ENCODE data around the gene FRZB.

Gene FRZB

DNA sequence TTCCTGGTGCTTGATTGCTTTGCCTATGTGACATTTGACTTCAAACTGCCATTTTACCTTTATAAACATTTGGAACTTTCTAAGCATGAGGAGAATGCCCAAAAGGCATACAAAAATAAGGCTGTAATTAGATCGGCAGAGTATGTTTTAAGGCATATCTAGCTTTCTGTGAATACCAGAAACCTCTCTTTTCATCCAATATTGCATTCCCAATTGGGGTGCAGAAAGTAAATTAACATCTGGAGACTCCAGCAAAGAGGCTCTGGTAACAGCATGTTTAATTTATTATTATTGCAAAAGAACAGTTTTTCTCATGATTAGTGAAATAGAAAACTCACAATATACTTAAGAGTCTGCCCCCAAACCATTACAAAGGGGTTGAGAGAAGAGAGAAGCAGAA is 32.1 kb downstream of the FRZB start:
- DNase-seq (ENCODE audit: low spot score), result no peak

DNA sequence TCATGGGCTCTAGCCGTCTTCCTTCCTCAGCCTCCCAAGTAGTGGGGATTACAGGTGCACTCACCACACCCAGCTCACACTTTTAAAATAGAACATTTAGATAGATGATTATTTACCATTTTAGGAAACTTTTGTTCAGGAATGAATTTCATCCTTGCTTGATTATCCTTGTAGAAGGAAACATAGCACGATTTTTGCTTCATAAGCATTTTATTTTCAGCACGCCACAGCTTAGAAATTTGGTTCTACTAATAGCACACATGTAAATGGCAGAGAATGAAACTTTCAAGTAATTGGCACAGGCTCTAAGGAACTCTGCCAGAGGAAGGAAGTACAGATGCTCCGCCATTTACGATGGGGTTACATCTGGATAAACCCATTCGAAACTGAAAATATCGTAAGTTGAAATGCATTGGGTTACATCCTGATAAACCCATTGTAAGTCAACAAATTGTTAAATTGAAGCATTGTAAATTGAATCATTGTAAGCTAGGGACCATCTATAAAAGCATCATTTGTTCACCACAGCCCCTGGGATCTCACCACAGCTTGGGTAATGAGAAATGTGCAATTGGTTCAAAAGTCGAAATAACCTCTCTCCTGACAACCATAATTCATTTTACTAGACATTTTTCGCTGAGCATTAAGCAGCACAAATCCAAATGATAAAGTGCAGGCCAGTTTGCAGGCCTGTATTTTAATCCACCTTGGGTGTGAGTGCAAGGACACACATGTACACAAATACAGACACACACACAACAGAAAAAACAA is 33.2 kb downstream of the FRZB start:
- DNase-seq (ENCODE audit: low spot score), result no peak

DNA sequence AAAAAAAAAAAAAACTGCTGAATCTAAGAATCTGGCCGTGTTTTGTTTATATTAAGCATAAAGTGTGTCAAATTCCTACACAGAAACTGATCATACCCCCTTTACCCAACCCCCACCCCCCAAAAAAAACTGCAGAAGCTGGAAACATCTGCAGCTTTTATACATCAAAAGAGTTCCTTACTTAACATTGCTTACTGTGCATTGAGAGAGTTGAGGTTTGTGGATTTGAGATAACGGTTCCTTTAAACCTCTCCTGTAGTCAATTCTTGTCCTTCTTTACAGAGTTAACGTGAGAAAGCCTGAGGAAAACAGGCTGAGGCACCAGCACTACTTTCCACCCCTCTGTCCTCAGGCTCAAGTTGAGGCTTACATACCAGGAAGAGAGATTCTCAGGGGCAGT is 34.5 kb downstream of the FRZB start:
- DNase-seq (ENCODE audit: low spot score), result no peak

DNA sequence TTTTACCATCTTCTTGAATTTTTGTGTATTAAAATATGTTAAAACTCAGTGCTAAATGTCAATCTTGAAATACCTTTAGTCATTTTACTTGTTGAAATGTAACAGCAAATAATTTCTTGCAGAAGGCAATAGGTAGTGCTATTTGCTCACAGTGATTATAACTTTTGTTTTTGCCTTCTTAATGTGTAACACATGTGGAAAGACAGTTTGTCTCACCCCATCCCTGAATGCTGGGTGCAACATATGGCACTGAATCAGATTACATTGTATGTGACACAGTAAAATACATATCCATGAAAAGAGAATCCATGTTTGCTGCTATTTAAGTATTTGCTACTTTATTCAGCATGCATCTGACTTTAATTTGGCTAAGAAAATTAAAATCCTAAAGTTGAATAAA is 35.3 kb downstream of the FRZB start:
- DNase-seq (ENCODE audit: low spot score), result no peak

DNA sequence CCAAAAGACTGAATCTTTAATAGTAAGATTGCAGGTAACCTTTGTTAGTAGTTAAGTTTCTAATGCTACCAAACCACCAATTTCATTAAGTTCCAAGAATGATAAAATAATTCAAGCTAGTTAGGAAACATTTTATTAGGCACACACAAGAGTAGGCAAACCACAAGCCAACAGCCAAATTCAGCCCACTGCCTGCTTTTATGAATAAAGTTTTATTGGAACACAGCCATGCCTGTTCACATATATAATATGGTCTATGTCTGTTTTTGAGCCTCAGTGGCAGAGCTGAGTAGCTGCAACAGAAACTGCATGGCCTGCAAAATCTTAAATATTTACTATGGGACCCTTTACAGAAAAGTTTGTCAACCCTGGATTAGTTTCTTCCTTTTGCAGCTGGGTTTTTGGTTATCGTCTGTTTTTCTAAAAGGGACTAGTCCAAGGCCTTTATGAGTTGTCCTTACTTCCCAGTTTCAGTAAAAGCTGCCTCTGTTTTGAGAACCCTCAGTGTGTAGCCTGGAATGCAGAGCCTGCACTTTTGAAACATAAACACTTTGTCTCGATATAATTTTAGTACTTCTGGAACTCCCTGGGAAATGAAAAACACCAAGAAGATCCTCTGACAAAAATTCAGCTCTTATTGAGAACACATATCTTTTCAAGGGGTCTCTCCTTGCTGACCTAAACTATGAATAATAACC is 39.1 kb downstream of the FRZB start:
- no peak for DNase-seq (ENCODE audit: low spot score)

- DNase-seq (ENCODE audit: low spot score), result no peak
Observed at GRCh38 chr2:182826496-182826895, 39.9 kb downstream of the FRZB start.

- DNase-seq (ENCODE audit: low spot score), result no peak
Observed at GRCh38 chr2:182826064-182826463, 40.4 kb downstream of the FRZB start.

- no peak for DNase-seq (ENCODE audit: low spot score)
Observed at GRCh38 chr2:182824767-182825158, 41.7 kb downstream of the FRZB start.

DNA sequence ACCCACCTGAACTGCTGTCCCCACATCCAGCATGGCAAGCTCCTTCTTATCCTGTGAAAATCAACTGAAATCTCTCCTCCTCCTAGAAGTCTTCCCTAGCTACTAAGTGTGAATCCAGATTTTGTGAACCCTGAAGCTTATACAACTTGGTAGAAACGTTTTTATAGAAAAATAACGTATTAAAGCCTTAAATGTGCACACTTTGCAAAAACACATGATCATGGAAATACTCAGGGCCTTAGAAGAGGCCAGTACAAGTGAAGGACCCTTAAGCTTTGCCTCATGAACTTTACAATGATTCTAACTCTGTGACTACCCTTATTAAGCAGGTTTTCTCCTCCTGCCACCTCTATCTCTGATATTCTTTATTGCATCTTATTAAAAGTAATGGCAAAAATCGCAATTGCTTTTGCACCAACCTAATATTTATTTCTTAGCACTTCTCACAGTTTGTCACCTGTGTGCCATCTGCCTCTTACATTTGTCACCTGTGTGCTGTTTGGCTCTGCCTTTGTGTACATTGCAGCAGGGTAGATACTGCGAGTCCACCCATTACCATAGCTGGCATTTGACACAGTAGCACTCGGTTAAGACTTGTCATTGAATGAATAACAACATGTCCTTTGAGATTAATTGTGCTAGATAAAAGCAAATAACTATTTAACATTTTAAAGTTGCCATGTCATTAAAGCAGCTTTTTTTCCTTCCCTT is 42.2 kb downstream of the FRZB start:
- no peak for DNase-seq (ENCODE audit: low spot score)

- no peak for DNase-seq (ENCODE audit: low spot score)
Observed at GRCh38 chr2:182822733-182823132, 43.7 kb downstream of the FRZB start.

DNA sequence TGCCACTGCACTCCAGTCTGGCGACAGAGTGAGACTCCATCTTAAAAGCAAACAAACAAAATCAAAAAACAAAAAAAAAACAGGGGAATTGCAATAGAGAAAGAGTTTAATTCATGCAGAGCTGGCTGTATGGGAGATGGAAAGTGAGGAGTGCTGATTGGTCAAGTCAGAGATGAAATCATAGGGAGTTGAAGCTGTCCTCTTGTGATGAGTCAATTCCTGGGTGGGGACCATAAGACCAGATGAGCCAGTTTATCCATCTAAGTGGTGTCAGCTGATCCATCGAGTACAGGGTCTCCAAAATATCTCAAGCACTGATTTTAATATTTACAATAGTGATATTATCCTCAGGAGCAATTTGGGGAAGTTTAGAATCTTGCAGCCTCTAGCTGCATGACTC is 45.3 kb downstream of the FRZB start:
- DNase-seq (ENCODE audit: low spot score), result no peak

- no peak for DNase-seq (ENCODE audit: low spot score)
Observed at GRCh38 chr2:182819412-182819811, 47.0 kb downstream of the FRZB start.

- DNase-seq (ENCODE audit: low spot score), result no peak
Observed at GRCh38 chr2:182818925-182819324, 47.5 kb downstream of the FRZB start.

GRCh38 chr2:182818501-182818900 is 47.9 kb downstream of the FRZB start:
- no peak for DNase-seq (ENCODE audit: low spot score)

- DNase-seq (ENCODE audit: low spot score), result no peak
Observed at GRCh38 chr2:182817558-182817957, 48.9 kb downstream of the FRZB start.

DNA sequence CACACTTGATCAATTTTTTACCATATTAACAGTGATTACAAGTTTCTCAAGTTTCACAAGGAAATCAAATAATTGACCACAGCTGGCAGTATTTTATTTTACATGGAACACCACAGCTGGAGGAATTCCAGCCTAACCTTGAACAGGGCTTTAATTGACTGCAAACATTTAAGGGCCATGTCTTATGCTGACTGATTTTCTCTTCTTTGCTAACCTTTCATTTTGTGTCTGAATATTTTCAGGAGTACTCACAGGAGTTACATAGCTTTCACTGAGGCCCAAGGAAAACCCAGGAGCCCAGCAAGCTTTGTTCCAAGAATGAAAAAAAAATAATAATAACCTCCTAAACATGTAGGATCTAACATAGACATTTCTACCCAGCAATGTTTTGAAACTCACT is 49.6 kb downstream of the FRZB start:
- no peak for DNase-seq (ENCODE audit: low spot score)

GRCh38 chr2:182814804-182815203 is 51.6 kb downstream of the FRZB start:
- DNase-seq (ENCODE audit: low spot score), result no peak

DNA sequence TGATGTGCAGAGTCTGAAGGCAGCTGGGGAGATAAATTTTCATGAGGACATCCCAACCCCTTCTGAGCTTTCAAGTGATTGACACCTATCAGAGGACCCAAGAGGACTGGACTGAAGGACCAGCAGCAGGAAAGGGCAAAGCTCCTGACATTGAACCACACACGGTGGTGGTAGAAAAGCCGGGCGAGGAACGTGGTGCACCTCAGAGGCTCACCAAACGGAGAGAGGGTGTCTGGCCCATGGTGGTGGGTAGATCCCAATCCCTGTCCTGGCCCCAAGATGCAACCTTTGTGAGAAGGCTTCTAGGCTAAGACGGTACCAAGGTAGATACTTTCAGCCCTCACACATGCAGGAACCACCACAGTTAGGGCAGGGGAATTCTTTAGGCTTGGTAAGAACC is 52.1 kb downstream of the FRZB start:
- no peak for DNase-seq (ENCODE audit: low spot score)

- no peak for DNase-seq (ENCODE audit: low spot score)
Observed at GRCh38 chr2:182810087-182810486, 56.4 kb downstream of the FRZB start.

GRCh38 chr2:182807319-182807718 is 59.1 kb downstream of the FRZB start:
- no peak for DNase-seq (ENCODE audit: low spot score)

- no peak for DNase-seq (ENCODE audit: low spot score)
Observed at GRCh38 chr2:182804128-182804527, 62.3 kb downstream of the FRZB start.

GRCh38 chr2:182798736-182799135 is 67.7 kb downstream of the FRZB start:
- no peak for DNase-seq (ENCODE audit: low spot score)

DNA sequence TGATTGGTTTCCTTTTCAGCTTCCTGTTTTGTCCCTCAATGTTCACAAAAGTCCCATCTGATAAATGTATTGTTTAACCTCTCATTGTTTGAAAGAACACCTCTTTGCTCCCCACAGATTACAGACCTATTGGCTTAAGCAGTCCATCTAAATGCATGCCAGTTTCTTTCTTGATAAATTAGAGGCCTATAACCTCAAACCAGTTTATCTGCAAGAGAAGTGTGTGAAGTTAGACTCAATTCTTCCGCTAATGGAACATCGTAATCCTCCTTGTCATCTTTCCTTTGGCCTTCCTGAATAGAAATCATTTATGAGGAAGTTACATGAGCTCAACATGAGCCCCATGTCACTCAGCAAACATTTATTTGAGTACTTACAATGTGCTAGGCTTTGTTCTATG is 74.0 kb downstream of the FRZB start:
- DNase-seq (ENCODE audit: low spot score), result no peak

Measured in hepatic stellate cell (primary cell).